Left kidney (tissue), 2 donors: ENCODE results near the gene SLC13A1. TPM values are rescaled to one million over a fixed set of nuclear protein-coding genes. Genes with fewer than 3 reads are reported as not detected.

Source experiments
- DNase-seq: peaks from one replicate; pipeline ENCODE4 v3.0.0-alpha.2; 2013
- polyA plus RNA-seq: library from polyadenylated mRNA; unstranded; fragments of 120-200 nt; gene quantifications from one replicate; pipeline ENCODE4 v1.2.1, GENCODE V29; 2013; ENCODE audit not compliant: insufficient read length

The SLC13A1 gene
- polyA plus RNA-seq, 1 donor = 33.5 TPM

- DNase-seq = no peak
These were observed 809 bp downstream of the SLC13A1 start for GRCh38 chr7:123198668-123199652.

GRCh38 chr7:123198111-123198510 lies 1.7 kb downstream of the SLC13A1 start:
- no peak for DNase-seq

GRCh38 chr7:123193235-123193634 lies 6.5 kb downstream of the SLC13A1 start:
- no peak for DNase-seq

GRCh38 chr7:123191132-123191531 lies 8.6 kb downstream of the SLC13A1 start:
- no peak for DNase-seq

GRCh38 chr7:123190109-123190831 lies 9.5 kb downstream of the SLC13A1 start:
- no peak for DNase-seq

GRCh38 chr7:123185756-123186155 lies 14.0 kb downstream of the SLC13A1 start:
- no peak for DNase-seq

- DNase-seq = no peak
These were observed 15.5 kb downstream of the SLC13A1 start for GRCh38 chr7:123184271-123184670.

GRCh38 chr7:123183431-123183830 lies 16.3 kb downstream of the SLC13A1 start:
- no peak for DNase-seq

- no peak for DNase-seq
These were observed 22.3 kb downstream of the SLC13A1 start for GRCh38 chr7:123177442-123177841.

- no peak for DNase-seq
These were observed 29.2 kb downstream of the SLC13A1 start for GRCh38 chr7:123170333-123171246.

- no peak for DNase-seq
These were observed 30.7 kb downstream of the SLC13A1 start for GRCh38 chr7:123169065-123169464.

- no peak for DNase-seq
These were observed 42.2 kb downstream of the SLC13A1 start for GRCh38 chr7:123157606-123158005.

- DNase-seq = no peak
These were observed 44.2 kb downstream of the SLC13A1 start for GRCh38 chr7:123155571-123155970.

GRCh38 chr7:123154231-123154860 lies 45.4 kb downstream of the SLC13A1 start:
- DNase-seq = peak; percentile 82

- no peak for DNase-seq
These were observed 48.3 kb downstream of the SLC13A1 start for GRCh38 chr7:123151443-123151842.

GRCh38 chr7:123148813-123149212 lies 51.0 kb downstream of the SLC13A1 start:
- no peak for DNase-seq

- no peak for DNase-seq
These were observed 56.3 kb downstream of the SLC13A1 start for GRCh38 chr7:123143252-123144006.

GRCh38 chr7:123140561-123140960 lies 59.2 kb downstream of the SLC13A1 start:
- DNase-seq = no peak

GRCh38 chr7:123135960-123136359 lies 63.8 kb downstream of the SLC13A1 start:
- DNase-seq = no peak

- no peak for DNase-seq
These were observed 65.8 kb downstream of the SLC13A1 start for GRCh38 chr7:123133924-123134323.

GRCh38 chr7:123131961-123132360 lies 67.8 kb downstream of the SLC13A1 start:
- no peak for DNase-seq
